Measurements from ENCODE around the gene AIPL1.

Gene AIPL1

DNA sequence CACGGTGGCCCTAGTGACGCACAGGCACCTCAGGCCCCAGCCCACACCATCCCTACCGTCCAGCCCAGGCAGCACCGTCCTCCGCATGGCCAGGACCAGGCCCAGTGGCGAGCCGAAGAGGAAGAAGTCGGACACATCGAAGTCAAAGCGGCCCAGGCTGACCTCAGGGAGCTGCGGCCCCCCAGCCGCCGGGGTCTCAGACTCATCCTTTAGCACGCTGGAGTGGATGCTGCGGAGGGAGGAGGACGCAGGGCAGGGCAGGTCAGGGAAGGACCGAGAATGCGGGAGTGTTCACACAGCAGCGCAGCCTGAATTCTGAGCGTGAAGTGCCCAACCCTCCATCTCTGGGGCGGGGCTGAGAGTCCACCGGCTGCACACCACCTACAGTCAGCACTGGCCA is 39.5 kb upstream of the AIPL1 start:
- Mint-ChIP-seq H3K4me3 (no peak overlapping the region), H3K36me3 (ENCODE audit: low read depth) (no peaks in the 10 kb centered on the region), H3K27ac (no peak overlapping the region), H3K4me1 (peaks cover 44% of the 10 kb centered on the region), H3K27me3 (ENCODE audit: low read depth, poor library complexity) (peaks cover 16% of the 10 kb centered on the region), H3K9me3 (no peaks in the 10 kb centered on the region)
- DNase-seq: no peak
- TF ChIP-seq, protein P1, sequence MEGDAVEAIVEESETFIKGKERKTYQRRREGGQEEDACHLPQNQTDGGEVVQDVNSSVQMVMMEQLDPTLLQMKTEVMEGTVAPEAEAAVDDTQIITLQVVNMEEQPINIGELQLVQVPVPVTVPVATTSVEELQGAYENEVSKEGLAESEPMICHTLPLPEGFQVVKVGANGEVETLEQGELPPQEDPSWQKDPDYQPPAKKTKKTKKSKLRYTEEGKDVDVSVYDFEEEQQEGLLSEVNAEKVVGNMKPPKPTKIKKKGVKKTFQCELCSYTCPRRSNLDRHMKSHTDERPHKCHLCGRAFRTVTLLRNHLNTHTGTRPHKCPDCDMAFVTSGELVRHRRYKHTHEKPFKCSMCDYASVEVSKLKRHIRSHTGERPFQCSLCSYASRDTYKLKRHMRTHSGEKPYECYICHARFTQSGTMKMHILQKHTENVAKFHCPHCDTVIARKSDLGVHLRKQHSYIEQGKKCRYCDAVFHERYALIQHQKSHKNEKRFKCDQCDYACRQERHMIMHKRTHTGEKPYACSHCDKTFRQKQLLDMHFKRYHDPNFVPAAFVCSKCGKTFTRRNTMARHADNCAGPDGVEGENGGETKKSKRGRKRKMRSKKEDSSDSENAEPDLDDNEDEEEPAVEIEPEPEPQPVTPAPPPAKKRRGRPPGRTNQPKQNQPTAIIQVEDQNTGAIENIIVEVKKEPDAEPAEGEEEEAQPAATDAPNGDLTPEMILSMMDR (IDR thresholded peaks at IDR 0.05): no peak

DNA sequence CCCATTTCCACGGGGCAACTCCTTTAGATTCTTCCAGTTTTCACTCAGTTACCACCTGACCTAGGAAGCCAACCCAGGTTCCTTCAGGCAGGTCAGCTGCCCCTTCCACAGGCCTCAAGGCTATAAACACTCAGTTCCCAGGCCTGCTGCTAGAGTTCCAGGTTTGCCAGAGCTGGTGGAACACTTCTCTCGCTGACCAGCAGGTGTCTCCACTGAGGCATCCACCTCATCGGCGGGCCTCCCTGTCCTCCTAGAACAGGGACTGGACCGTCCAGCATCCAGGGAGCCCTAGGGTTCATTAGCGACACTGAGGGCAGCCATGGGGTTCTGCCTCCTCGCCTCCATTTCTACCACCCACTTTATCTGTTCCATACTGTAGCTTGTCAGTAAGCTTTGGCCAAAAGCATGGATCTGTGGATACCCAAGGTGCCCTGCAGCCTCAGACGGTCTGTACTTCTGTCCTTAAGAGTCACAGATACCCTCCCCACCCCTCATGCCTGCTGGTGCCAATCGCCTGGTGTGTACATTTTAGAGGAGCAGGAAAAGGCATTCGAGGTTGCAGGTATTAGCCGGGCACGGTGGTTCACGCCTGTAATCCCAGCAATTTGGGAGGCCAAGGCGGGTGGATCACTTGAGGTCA is 38.3 kb upstream of the AIPL1 start:
- peaks cover 5% of the 10 kb centered on the region for H3K36me3 Mint-ChIP-seq (ENCODE audit: low read depth)
- DNase-seq: peak; percentile 89
- H3K9me3 Mint-ChIP-seq: peaks cover 8% of the 10 kb centered on the region
- TF ChIP-seq, protein P1 (IDR thresholded peaks at IDR 0.05): peak; percentile 97
- peaks cover 36% of the 10 kb centered on the region for H3K4me1 Mint-ChIP-seq
- peak overlapping the region; percentile 79 for H3K27ac Mint-ChIP-seq
- no peak overlapping the region for H3K4me3 Mint-ChIP-seq
- peaks cover 20% of the 10 kb centered on the region for H3K27me3 Mint-ChIP-seq (ENCODE audit: low read depth, poor library complexity)

DNA sequence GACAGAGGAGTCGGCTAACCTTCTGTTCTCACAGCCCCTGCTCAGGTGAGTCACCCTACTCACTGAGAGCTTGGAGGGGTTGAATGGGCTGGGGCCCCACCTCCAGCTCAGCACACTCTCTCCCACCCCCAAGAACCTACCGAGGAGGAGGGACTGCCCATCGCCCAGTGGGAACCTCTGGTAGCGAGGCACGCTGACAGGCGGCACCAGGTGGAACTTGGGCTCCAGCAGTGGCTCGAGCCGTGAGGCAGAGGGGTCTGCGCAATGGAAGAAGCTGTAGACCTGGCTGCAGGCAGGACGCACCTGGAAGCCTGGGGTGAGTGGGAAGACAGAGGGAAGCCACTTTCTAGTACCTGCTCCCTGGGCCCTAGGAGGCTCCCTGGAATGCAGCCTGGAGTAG is 37.6 kb upstream of the AIPL1 start:
- Mint-ChIP-seq H3K4me1 (peaks cover 35% of the 10 kb centered on the region), H3K27ac (no peak overlapping the region), H3K4me3 (no peak overlapping the region), H3K9me3 (peaks cover 13% of the 10 kb centered on the region), H3K27me3 (ENCODE audit: low read depth, poor library complexity) (peaks cover 24% of the 10 kb centered on the region), H3K36me3 (ENCODE audit: low read depth) (peaks cover 5% of the 10 kb centered on the region)
- no peak for DNase-seq
- TF ChIP-seq, protein P1 (IDR thresholded peaks at IDR 0.05): no peak

DNA sequence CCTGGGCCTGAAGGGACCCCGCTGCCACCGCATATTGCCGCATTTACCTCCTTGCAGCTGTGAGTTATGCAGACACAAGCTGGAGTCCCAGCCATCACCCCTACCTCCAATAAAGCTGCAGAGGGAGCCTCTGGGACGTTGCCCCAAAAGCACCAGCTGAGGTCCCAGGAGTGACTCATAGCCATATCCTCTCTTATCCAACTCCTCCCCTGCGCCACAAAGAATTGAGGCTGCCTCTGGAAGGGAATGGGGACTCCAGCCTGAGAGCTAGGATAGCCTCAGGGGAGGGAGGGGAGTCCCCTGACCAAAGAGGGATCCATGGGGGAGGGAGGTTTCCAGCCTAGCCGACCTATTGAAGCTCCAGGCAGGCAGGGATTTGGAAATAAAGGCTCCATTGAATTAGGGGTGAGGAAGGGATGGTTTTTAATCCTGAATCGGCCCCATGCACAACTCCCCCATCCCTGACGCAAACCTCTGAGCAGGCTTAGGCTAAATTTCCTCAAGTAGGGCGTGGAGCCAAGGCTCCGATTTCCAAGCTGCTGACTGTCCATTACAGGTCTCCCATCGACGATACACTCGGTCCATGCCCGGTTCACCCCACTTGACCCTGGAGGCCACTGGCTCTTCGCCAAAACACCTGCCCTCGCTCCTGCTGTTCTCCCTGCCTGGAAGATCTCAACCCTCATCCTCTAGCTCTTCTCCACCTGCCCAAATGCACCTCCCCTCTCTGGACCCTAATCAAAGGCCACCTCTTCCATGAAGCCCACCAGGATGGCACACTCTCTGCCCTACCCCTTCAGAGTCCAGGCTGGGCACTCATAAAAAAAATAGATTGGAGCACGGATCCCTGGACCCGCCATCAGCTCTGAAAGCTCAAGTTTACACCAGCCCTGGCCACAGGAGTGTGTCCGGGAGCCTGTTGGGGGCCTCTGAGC is 36.9 kb upstream of the AIPL1 start:
- DNase-seq: no peak
- Mint-ChIP-seq H3K36me3 (ENCODE audit: low read depth) (peaks cover 5% of the 10 kb centered on the region), H3K27ac (no peak overlapping the region), H3K4me3 (no peak overlapping the region), H3K9me3 (peaks cover 15% of the 10 kb centered on the region), H3K27me3 (ENCODE audit: low read depth, poor library complexity) (peaks cover 21% of the 10 kb centered on the region), H3K4me1 (peaks cover 28% of the 10 kb centered on the region)
- TF ChIP-seq, protein P1 (IDR thresholded peaks at IDR 0.05): no peak

GRCh38 chr17:6470751-6471521 is 36.0 kb upstream of the AIPL1 start:
- DNase-seq: no peak
- peaks cover 21% of the 10 kb centered on the region for H3K9me3 Mint-ChIP-seq
- peaks cover 25% of the 10 kb centered on the region for H3K27me3 Mint-ChIP-seq (ENCODE audit: low read depth, poor library complexity)
- H3K4me3 Mint-ChIP-seq: no peak overlapping the region
- peaks cover 19% of the 10 kb centered on the region for H3K4me1 Mint-ChIP-seq
- no peak overlapping the region for H3K27ac Mint-ChIP-seq
- TF ChIP-seq, protein P1 (IDR thresholded peaks at IDR 0.05): no peak
- H3K36me3 Mint-ChIP-seq (ENCODE audit: low read depth): peaks cover 11% of the 10 kb centered on the region
